ENCODE data around the gene CCDC7. TPM values are rescaled to one million over a fixed set of nuclear protein-coding genes. Genes with fewer than 3 reads are reported as not detected.
"Not testable (repeated sequence)": the region's sequence is repeated elsewhere in the genome, so short reads cannot be mapped to it uniquely, and the experiment has no call there.

The CCDC7 gene
- total RNA-seq, 1 donor from 2014 or later, result 24.7 TPM

- H3K4me3 ChIP-seq, result no peak overlapping the region
- intact Hi-C loops (cut with micrococcal nuclease), result no loop called here
- no peak overlapping the region for H3K27ac ChIP-seq (replicated peaks)
- H3K9me3 ChIP-seq (replicated peaks), result peaks cover 25% of the 10 kb centered on the region
- H3K27me3 ChIP-seq (ENCODE audit: low read depth), result no peaks in the 10 kb centered on the region
- no peaks in the 10 kb centered on the region for H3K4me1 ChIP-seq
- DNase-seq, result no peak
- peaks cover 59% of the 10 kb centered on the region for H3K36me3 ChIP-seq
- no peak for TF ChIP-seq CTCF (IDR thresholded peaks at IDR 0.05; ENCODE audit: borderline replicate concordance)
Observed at GRCh38 chr10:32477499-32477898, 31.6 kb downstream of the CCDC7 start.

GRCh38 chr10:32481606-32482005, 35.7 kb downstream of the CCDC7 start:
- Histone ChIP-seq H3K4me3 (no peak overlapping the region), H3K36me3 (peaks cover 64% of the 10 kb centered on the region), H3K27me3 (ENCODE audit: low read depth) (no peaks in the 10 kb centered on the region)

GRCh38 chr10:32483019-32483502, 37.1 kb downstream of the CCDC7 start:
- Histone ChIP-seq H3K9me3 (replicated peaks) (peaks cover 35% of the 10 kb centered on the region), H3K36me3 (peaks cover 66% of the 10 kb centered on the region)
- DNase-seq; H3K27me3 ChIP-seq (ENCODE audit: low read depth); H3K4me3 ChIP-seq; intact Hi-C loops (cut with micrococcal nuclease); H3K4me1 ChIP-seq; H3K27ac ChIP-seq (replicated peaks): not testable (repeated sequence)

More at GRCh38 chr10:32481606-32482005, 35.7 kb downstream of the CCDC7 start:
- peaks cover 30% of the 10 kb centered on the region for H3K9me3 ChIP-seq (replicated peaks)
- no peak overlapping the region for H3K27ac ChIP-seq (replicated peaks)
- intact Hi-C loops (cut with micrococcal nuclease), result no loop called here
- H3K4me1 ChIP-seq, result no peaks in the 10 kb centered on the region
- no peak for DNase-seq
- TF ChIP-seq CTCF (IDR thresholded peaks at IDR 0.05; ENCODE audit: borderline replicate concordance), result no peak

- H3K4me1 ChIP-seq; H3K27me3 ChIP-seq (ENCODE audit: low read depth); H3K4me3 ChIP-seq; intact Hi-C loops (cut with micrococcal nuclease); H3K27ac ChIP-seq (replicated peaks); DNase-seq: not testable (repeated sequence)
- Histone ChIP-seq H3K36me3 (peaks cover 43% of the 10 kb centered on the region), H3K9me3 (replicated peaks) (peaks cover 16% of the 10 kb centered on the region)
Observed at GRCh38 chr10:32488038-32488437, 42.1 kb downstream of the CCDC7 start.

GRCh38 chr10:32489158-32489557, 43.2 kb downstream of the CCDC7 start:
- H3K9me3 ChIP-seq (replicated peaks), result peaks cover 11% of the 10 kb centered on the region
- DNase-seq, result no peak
- H3K27ac ChIP-seq (replicated peaks), result no peak overlapping the region
- no peaks in the 10 kb centered on the region for H3K4me1 ChIP-seq
- intact Hi-C loops (cut with micrococcal nuclease), result no loop called here
- H3K4me3 ChIP-seq, result no peak overlapping the region
- no peak for TF ChIP-seq CTCF (IDR thresholded peaks at IDR 0.05; ENCODE audit: borderline replicate concordance)
- peaks cover 45% of the 10 kb centered on the region for H3K36me3 ChIP-seq
- H3K27me3 ChIP-seq (ENCODE audit: low read depth), result no peaks in the 10 kb centered on the region

- H3K27ac ChIP-seq (replicated peaks), result no peak overlapping the region
- H3K27me3 ChIP-seq (ENCODE audit: low read depth), result no peaks in the 10 kb centered on the region
- H3K4me1 ChIP-seq, result no peaks in the 10 kb centered on the region
- no peak overlapping the region for H3K4me3 ChIP-seq
- H3K36me3 ChIP-seq, result peaks cover 41% of the 10 kb centered on the region
- intact Hi-C loops (cut with micrococcal nuclease), result no loop called here
- DNase-seq, result no peak
- TF ChIP-seq CTCF (IDR thresholded peaks at IDR 0.05; ENCODE audit: borderline replicate concordance), result no peak
- H3K9me3 ChIP-seq (replicated peaks), result peaks cover 15% of the 10 kb centered on the region
Observed at GRCh38 chr10:32489901-32490300, 44.0 kb downstream of the CCDC7 start.

- Histone ChIP-seq H3K36me3 (peaks cover 13% of the 10 kb centered on the region), H3K9me3 (replicated peaks) (peaks cover 14% of the 10 kb centered on the region)
- H3K4me3 ChIP-seq; DNase-seq; intact Hi-C loops (cut with micrococcal nuclease); H3K4me1 ChIP-seq; H3K27ac ChIP-seq (replicated peaks); H3K27me3 ChIP-seq (ENCODE audit: low read depth): not testable (repeated sequence)
Observed at GRCh38 chr10:32494562-32494961, 48.6 kb downstream of the CCDC7 start.

GRCh38 chr10:32500136-32500535, 54.2 kb downstream of the CCDC7 start:
- H3K4me3 ChIP-seq; H3K4me1 ChIP-seq; DNase-seq; H3K27ac ChIP-seq (replicated peaks); intact Hi-C loops (cut with micrococcal nuclease); H3K27me3 ChIP-seq (ENCODE audit: low read depth); H3K9me3 ChIP-seq (replicated peaks): not testable (repeated sequence)
- H3K36me3 ChIP-seq, result peaks cover 11% of the 10 kb centered on the region
